ENCODE results near the gene TJP3.

TJP3 gene

GRCh38 chr19:3733549-3734309 lies 25.5 kb downstream of the TJP3 start:
- no peak for DNase-seq (ENCODE audit: low read depth)
- H3K4me3 ChIP-seq (ENCODE audit: low read depth, low read length) = no peak overlapping the region
- in situ Hi-C loops (cut with HindIII; ENCODE audit: low sequenced_read_pairs) = no loop called here
- no peak for TF ChIP-seq CTCF (IDR thresholded peaks at IDR 0.05; ENCODE audit: low read depth, low read length, missing control alignments)

GRCh38 chr19:3734310-3734600 lies 26.1 kb downstream of the TJP3 start:
- H3K4me3 ChIP-seq (ENCODE audit: low read depth, low read length) = no peak overlapping the region
- no peak for DNase-seq (ENCODE audit: low read depth)
- in situ Hi-C loops (cut with HindIII; ENCODE audit: low sequenced_read_pairs) = no loop called here
- TF ChIP-seq CTCF (IDR thresholded peaks at IDR 0.05; ENCODE audit: low read depth, low read length, missing control alignments) = no peak

- no peak for DNase-seq (ENCODE audit: low read depth)
- in situ Hi-C loops (cut with HindIII; ENCODE audit: low sequenced_read_pairs) = no loop called here
- H3K4me3 ChIP-seq (ENCODE audit: low read depth, low read length) = no peak overlapping the region
- no peak for TF ChIP-seq CTCF (IDR thresholded peaks at IDR 0.05; ENCODE audit: low read depth, low read length, missing control alignments)
Measured at GRCh38 chr19:3736106-3736724, 28.0 kb downstream of the TJP3 start.

- TF ChIP-seq CTCF (IDR thresholded peaks at IDR 0.05; ENCODE audit: low read depth, low read length, missing control alignments) = no peak
- in situ Hi-C loops (cut with HindIII; ENCODE audit: low sequenced_read_pairs) = no loop called here
- DNase-seq (ENCODE audit: low read depth) = no peak
Measured at GRCh38 chr19:3737487-3738205, 29.5 kb downstream of the TJP3 start.

GRCh38 chr19:3738477-3739220 lies 30.5 kb downstream of the TJP3 start:
- TF ChIP-seq CTCF (IDR thresholded peaks at IDR 0.05; ENCODE audit: low read depth, low read length, missing control alignments) = no peak
- in situ Hi-C loops (cut with HindIII; ENCODE audit: low sequenced_read_pairs) = no loop called here
- H3K4me3 ChIP-seq (ENCODE audit: low read depth, low read length) = no peak overlapping the region
- DNase-seq (ENCODE audit: low read depth) = no peak

More at GRCh38 chr19:3737487-3738205, 29.5 kb downstream of the TJP3 start:
- no peak overlapping the region for H3K4me3 ChIP-seq (ENCODE audit: low read depth, low read length)

- no peak overlapping the region for H3K4me3 ChIP-seq (ENCODE audit: low read depth, low read length)
- DNase-seq (ENCODE audit: low read depth) = no peak
Measured at GRCh38 chr19:3740431-3740830, 32.2 kb downstream of the TJP3 start.

More at GRCh38 chr19:3740431-3740830, 32.2 kb downstream of the TJP3 start:
- in situ Hi-C loops (cut with HindIII; ENCODE audit: low sequenced_read_pairs) = no loop called here
- no peak for TF ChIP-seq CTCF (IDR thresholded peaks at IDR 0.05; ENCODE audit: low read depth, low read length, missing control alignments)

Data from astrocyte of the cerebellum (primary cell).